ENCODE results near the gene HIGD1A. TPM values are rescaled to one million over a fixed set of nuclear protein-coding genes. Genes with fewer than 3 reads are reported as not detected.

The HIGD1A gene
- polyA plus RNA-seq, 1 of the 3 experiments (the other 2 are of a cell fraction), result 72.1 TPM

DNA sequence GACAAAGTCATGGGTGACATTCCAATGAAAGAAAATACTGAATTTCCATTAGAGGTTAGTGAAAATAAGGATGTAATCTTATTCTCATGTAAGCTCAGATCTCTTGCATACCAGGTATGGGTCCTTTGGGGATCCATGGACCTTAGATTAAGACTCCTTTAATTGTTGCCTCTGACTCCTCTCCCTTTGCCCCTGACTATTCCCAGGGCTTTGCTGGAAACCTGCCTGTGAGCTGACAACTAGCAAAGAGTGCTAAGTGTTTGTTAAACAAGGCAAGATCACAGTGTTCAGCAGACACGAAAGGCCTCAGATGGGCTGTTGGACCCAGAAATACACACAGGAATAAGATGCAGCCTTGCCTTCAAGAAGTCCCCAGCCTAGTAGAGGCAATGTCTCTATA is 37.0 kb upstream of the HIGD1A start:
- Histone ChIP-seq H4K20me1 (ENCODE audit: insufficient read depth) (no peaks in the 10 kb centered on the region), H3K79me2 (ENCODE audit: insufficient read depth) (no peaks in the 10 kb centered on the region), H3K4me1 (ENCODE audit: control insufficient read depth in 1 of 2, insufficient read depth in 2 of 2, low read depth in 1 of 2, low read length in 1 of 2) (peaks cover 0 to 6% of the 10 kb centered on the region in 2 experiments; a peak in 1 of 4 replicates), H3F3A (replicated peaks; ENCODE audit: insufficient read depth) (no peaks in the 10 kb centered on the region), H3K9me3 (no peaks in the 10 kb centered on the region), H3K36me3 (replicated peaks in 1 of 2; ENCODE audit: control insufficient read depth in 1 of 2, insufficient read depth in 2 of 2, low read length in 1 of 2) (no peaks in the 10 kb centered on the region), H3K27me3 (ENCODE audit: insufficient read depth) (no peaks in the 10 kb centered on the region; the same call in 1 of the 2 replicates), H2AFZ (ENCODE audit: low read depth) (no peak overlapping the region), H3K4me2 (no peak overlapping the region), H3K27ac (ENCODE audit: low read depth in 2 of 2, low read length in 1 of 2) (no peak overlapping the region), H3K9me2 (no peaks in the 10 kb centered on the region), H3K4me3 (ENCODE audit: low read depth in 2 of 2, low read length in 1 of 2) (no peak overlapping the region), H3K9ac (no peak overlapping the region)
- TF ChIP-seq FOXJ3 (CRISPR knock-in tag; IDR thresholded peaks at IDR 0.05) (no peak), TCF12 (IDR thresholded peaks at IDR 0.05) (no peak), EZH2phosphoT487 (IDR thresholded peaks at IDR 0.05; ENCODE audit: borderline replicate concordance, low read depth) (no peak), RCOR1 (IDR thresholded peaks at IDR 0.05; ENCODE audit: low read length) (no peak), NFIC (IDR thresholded peaks at IDR 0.05; ENCODE audit: borderline replicate concordance) (no peak), JUND (IDR thresholded peaks at IDR 0.05) (no peak), TAF1 (IDR thresholded peaks at IDR 0.05; ENCODE audit: borderline replicate concordance, low read depth, low read length) (no peak), FOSL2 (IDR thresholded peaks at IDR 0.05; ENCODE audit: borderline replicate concordance, low read depth) (no peak)
- TF ChIP-seq, protein P1, sequence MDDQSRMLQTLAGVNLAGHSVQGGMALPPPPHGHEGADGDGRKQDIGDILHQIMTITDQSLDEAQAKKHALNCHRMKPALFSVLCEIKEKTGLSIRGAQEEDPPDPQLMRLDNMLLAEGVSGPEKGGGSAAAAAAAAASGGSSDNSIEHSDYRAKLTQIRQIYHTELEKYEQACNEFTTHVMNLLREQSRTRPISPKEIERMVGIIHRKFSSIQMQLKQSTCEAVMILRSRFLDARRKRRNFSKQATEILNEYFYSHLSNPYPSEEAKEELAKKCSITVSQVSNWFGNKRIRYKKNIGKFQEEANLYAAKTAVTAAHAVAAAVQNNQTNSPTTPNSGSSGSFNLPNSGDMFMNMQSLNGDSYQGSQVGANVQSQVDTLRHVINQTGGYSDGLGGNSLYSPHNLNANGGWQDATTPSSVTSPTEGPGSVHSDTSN (IDR thresholded peaks at IDR 0.05), result no peak
- TF ChIP-seq, protein P2, sequence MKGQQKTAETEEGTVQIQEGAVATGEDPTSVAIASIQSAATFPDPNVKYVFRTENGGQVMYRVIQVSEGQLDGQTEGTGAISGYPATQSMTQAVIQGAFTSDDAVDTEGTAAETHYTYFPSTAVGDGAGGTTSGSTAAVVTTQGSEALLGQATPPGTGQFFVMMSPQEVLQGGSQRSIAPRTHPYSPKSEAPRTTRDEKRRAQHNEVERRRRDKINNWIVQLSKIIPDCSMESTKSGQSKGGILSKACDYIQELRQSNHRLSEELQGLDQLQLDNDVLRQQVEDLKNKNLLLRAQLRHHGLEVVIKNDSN (IDR thresholded peaks at IDR 0.05; ENCODE audit: borderline replicate concordance, low read depth), result no peak
- TF ChIP-seq, protein P3, sequence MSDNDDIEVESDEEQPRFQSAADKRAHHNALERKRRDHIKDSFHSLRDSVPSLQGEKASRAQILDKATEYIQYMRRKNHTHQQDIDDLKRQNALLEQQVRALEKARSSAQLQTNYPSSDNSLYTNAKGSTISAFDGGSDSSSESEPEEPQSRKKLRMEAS (IDR thresholded peaks at IDR 0.05; ENCODE audit: low read depth), result no peak
- POLR2A ChIA-PET, result no interaction called here
- DNase-seq, result no peak
- CTCF ChIA-PET, result interaction anchor here (0.8 to 4.8 kb wide), 5 partner anchors 10 to 60 kb away, joined by 3 to 51 read pairs (median 28); no protein-coding TSS in a partner anchor
- 53% methylated on average over 1 of the region's 1 CpG for WGBS (ENCODE audit: low lambda C conversion rate)

DNA sequence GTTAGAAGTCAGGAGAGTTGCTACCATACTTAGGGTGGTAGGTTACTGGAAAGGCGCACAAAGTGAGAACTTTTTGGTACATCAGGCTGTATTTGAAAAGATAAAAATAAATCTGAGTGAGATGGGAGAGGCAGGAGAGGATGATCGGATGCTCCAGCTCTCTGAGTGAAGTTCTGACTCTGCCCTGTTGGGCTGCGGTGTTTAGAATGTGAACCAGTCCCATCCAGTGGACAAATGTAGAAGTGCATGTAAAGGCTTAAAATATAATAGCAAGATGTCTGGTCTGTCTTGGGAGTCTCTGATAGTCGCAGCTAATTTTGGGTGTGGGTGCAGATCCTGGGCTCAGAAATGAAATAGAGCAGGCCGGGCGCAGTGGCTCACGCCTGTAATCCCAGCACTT is 35.3 kb upstream of the HIGD1A start:
- H3K4me3 ChIP-seq (ENCODE audit: low read depth in 2 of 2, low read length in 1 of 2), result peak overlapping the region; percentile 2 to 49
- peak overlapping the region; percentile 71 for H3K4me2 ChIP-seq
- TF ChIP-seq POLR2AphosphoS5 (IDR thresholded peaks at IDR 0.05; ENCODE audit: low read depth, low read length) (no peak), SMC3 (IDR thresholded peaks at IDR 0.05; ENCODE audit: low read depth, low read length) (peak; percentile 71), RFX5 (IDR thresholded peaks at IDR 0.05; ENCODE audit: low read length) (no peak), NRF1 (IDR thresholded peaks at IDR 0.05; ENCODE audit: low read depth, low read length) (no peak), TCF12 (IDR thresholded peaks at IDR 0.05) (no peak), EP300 (IDR thresholded peaks at IDR 0.05; ENCODE audit: borderline replicate concordance in 1 of 2, low read depth in 1 of 2, low read length in 1 of 2) (no peak)
- TF ChIP-seq, protein P3 (IDR thresholded peaks at IDR 0.05; ENCODE audit: low read depth), result no peak
- TF ChIP-seq, protein P4, sequence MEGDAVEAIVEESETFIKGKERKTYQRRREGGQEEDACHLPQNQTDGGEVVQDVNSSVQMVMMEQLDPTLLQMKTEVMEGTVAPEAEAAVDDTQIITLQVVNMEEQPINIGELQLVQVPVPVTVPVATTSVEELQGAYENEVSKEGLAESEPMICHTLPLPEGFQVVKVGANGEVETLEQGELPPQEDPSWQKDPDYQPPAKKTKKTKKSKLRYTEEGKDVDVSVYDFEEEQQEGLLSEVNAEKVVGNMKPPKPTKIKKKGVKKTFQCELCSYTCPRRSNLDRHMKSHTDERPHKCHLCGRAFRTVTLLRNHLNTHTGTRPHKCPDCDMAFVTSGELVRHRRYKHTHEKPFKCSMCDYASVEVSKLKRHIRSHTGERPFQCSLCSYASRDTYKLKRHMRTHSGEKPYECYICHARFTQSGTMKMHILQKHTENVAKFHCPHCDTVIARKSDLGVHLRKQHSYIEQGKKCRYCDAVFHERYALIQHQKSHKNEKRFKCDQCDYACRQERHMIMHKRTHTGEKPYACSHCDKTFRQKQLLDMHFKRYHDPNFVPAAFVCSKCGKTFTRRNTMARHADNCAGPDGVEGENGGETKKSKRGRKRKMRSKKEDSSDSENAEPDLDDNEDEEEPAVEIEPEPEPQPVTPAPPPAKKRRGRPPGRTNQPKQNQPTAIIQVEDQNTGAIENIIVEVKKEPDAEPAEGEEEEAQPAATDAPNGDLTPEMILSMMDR (IDR thresholded peaks at IDR 0.05), result peak; percentile 73
- TF ChIP-seq, protein P1 (IDR thresholded peaks at IDR 0.05), result no peak
- TF ChIP-seq, protein P5, sequence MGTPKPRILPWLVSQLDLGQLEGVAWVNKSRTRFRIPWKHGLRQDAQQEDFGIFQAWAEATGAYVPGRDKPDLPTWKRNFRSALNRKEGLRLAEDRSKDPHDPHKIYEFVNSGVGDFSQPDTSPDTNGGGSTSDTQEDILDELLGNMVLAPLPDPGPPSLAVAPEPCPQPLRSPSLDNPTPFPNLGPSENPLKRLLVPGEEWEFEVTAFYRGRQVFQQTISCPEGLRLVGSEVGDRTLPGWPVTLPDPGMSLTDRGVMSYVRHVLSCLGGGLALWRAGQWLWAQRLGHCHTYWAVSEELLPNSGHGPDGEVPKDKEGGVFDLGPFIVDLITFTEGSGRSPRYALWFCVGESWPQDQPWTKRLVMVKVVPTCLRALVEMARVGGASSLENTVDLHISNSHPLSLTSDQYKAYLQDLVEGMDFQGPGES (IDR thresholded peaks at IDR 0.05; ENCODE audit: low read depth, low read length), result no peak

More for the DNA sequence above, 35.3 kb upstream of the HIGD1A start:
- H3K4me1 ChIP-seq (ENCODE audit: control insufficient read depth in 1 of 2, insufficient read depth in 2 of 2, low read depth in 1 of 2, low read length in 1 of 2), result no peaks in the 10 kb centered on the region
- no peaks in the 10 kb centered on the region for H3K9me3 ChIP-seq
- H4K20me1 ChIP-seq (ENCODE audit: insufficient read depth), result no peaks in the 10 kb centered on the region
- no peaks in the 10 kb centered on the region for H3K9me2 ChIP-seq
- no peaks in the 10 kb centered on the region for H3F3A ChIP-seq (replicated peaks; ENCODE audit: insufficient read depth)
- H3K27ac ChIP-seq (ENCODE audit: low read depth in 2 of 2, low read length in 1 of 2), result no peak overlapping the region
- 5% methylated on average over 7 of the region's 7 CpGs for WGBS (ENCODE audit: low lambda C conversion rate)
- ChIA-PET CTCF (interaction anchor here (0.5 to 4.8 kb wide), 36 partner anchors 9 to 287 kb away, joined by 3 to 51 read pairs (median 6); partner anchors contain the start of genes ACKR2, CYP8B1, HIGD1A and SEC22C), POLR2A (interaction anchor here (0.6 to 1.2 kb wide), 3 partner anchors 36 to 583 kb away, joined by 3 read pairs; no protein-coding TSS in a partner anchor)
- peak overlapping the region; percentile 90 for H2AFZ ChIP-seq (ENCODE audit: low read depth)
- no peaks in the 10 kb centered on the region for H3K79me2 ChIP-seq (ENCODE audit: insufficient read depth)
- peak; percentile 66 for DNase-seq
- H3K27me3 ChIP-seq (ENCODE audit: insufficient read depth), result no peaks in the 10 kb centered on the region
- H3K9ac ChIP-seq, result no peak overlapping the region
- no peaks in the 10 kb centered on the region for H3K36me3 ChIP-seq (replicated peaks in 1 of 2; ENCODE audit: control insufficient read depth in 1 of 2, insufficient read depth in 2 of 2, low read length in 1 of 2)

Measured in SK-N-SH (cell line).